ENCODE data around the gene PROX1.

PROX1 gene

DNA sequence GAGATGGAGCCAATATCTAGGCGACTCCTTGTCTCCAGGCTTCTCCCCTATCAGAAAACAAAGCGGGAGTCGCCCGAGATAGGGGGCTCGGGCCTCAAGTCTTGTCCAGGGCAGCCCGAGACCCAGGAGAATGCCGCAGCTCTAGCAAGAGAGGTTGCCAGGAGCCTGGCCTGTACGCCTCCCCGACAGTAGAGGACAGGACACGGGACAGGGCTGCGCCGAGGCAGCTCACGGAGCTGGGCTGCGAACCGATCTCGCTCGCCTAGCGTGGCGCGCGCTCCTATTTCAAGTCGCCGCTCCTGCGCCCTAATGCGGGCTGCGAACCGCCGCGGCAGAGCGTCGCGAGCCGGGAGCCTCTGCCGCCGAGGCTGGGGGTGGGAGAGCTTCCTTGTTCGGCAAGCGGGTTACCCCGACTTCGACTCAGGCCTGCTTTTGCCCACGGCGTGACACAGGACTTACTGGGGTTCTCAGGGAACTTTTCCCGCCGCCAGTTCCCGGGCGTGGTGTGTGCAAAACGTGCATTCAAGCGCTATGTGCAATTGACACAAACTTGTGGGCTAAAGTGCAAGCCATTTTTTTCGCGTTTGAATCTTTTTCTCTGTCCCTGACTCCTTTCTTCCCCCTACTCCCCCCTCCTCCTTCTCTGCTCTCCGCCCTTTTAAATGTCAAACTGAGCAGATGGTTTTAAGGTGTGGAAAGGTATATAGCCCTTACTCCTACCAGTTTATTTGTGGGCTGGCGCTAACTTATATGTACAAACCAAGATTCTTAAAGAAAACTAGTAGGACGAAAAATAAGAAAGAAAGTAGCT, 2.4 kb upstream of the PROX1 start:
- peaks cover 87% of the 10 kb centered on the region for H3K27me3 Mint-ChIP-seq
- H3K27ac Mint-ChIP-seq: no peak overlapping the region
- no peak overlapping the region for H3K4me3 Mint-ChIP-seq
- no peak for DNase-seq
- no peak for ATAC-seq
- peaks cover 2% of the 10 kb centered on the region for H3K36me3 Mint-ChIP-seq (ENCODE audit: low read depth)
- peaks cover 41% of the 10 kb centered on the region for H3K4me1 Mint-ChIP-seq
- H3K9me3 Mint-ChIP-seq: no peaks in the 10 kb centered on the region

DNA sequence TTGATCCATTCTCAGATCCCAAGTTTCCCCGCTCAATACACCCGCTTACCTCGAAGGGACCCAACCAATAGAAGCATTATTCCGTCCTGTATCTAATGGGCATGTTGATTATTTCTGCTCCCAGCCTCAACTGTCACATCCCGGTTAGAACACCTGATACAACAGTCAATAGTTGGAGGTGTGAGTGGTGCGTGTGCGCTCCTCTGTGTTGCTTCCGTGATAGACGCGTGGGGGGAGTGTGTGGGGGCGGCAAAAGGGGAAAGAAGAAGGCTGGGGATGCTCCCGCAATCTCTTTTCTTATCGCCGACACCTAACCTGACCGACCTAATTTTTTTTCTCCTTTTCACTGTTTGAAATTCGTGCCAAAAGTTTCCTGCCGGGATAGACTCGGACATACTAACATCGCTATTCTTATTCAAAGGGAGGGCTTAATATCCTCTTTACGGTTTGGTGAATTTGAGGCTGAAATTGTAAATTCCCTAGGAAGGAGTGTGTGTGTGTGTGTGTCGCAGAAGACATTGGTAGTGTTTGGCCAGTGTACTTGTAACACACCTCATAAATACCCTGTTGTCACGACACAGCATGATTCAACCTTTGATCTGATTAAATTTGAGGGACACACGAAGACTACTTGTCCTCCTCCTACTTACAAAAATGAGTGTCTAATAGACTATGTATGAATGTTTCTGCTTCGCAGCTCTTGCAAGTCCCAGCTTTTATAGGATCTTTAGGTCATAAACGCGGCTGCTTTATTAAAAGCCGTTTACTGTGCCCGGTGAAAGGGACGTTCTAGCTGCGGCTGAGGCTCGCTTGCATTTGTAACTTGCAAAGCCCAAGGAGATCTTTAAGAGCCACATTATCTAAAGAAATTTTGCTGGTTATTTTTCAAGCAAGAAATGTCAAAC, 1.5 kb upstream of the PROX1 start:
- H3K9me3 Mint-ChIP-seq: no peaks in the 10 kb centered on the region
- DNase-seq (no peak), ATAC-seq (no peak)
- no peak overlapping the region for H3K4me3 Mint-ChIP-seq
- peaks cover 38% of the 10 kb centered on the region for H3K4me1 Mint-ChIP-seq
- no peak overlapping the region for H3K27ac Mint-ChIP-seq
- peaks cover 2% of the 10 kb centered on the region for H3K36me3 Mint-ChIP-seq (ENCODE audit: low read depth)
- H3K27me3 Mint-ChIP-seq: peaks cover 87% of the 10 kb centered on the region

DNA sequence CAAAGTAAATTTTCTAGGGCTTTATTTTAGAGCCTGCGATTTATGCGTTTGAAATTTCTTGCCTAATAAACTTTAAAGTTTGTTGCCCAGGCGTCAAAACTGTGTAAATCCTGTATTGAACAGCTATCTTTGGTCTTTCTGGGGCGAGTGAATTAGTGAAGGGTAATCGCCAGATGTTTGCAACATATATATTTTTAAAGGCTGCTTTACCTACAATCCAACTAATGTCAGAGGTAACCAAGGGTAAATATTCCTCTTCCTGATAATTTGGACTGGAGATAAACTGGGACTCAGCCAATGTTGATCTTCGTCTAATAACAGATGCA, 885 bp upstream of the PROX1 start:
- H3K9me3 Mint-ChIP-seq: no peaks in the 10 kb centered on the region
- H3K36me3 Mint-ChIP-seq (ENCODE audit: low read depth): peaks cover 2% of the 10 kb centered on the region
- no peak for DNase-seq
- peaks cover 87% of the 10 kb centered on the region for H3K27me3 Mint-ChIP-seq
- peaks cover 38% of the 10 kb centered on the region for H3K4me1 Mint-ChIP-seq
- peak overlapping the region; percentile 79 for H3K4me3 Mint-ChIP-seq
- no peak for ATAC-seq
- no peak overlapping the region for H3K27ac Mint-ChIP-seq

DNA sequence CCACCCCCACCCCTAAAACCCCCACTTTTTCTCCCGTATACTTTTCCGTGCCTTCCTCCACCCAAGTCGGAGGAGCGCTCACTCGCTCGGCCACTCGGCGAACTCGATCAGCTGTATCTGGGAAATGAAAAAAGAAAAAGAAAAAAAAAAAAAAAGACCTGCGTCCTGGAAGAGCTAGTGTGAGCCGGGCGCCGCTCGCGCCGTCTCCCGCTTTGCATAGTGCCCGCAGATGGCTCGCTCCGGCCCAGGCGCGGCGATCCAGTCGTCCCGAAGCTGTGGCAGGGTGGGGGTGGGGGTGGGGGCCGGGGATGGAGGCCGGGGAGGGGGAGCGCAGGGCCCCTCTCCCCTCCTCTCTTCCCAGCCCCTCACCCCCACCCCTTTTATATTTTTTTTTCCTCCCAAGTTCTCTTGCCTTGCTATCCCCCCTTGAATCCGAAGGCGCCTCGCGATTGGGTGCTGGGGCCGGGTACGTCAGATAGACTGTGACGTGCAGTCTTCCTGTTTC, 299 bp upstream of the PROX1 start:
- DNase-seq (peak; percentile 39), ATAC-seq (peak; percentile 8)
- Mint-ChIP-seq H3K4me1 (peaks cover 34% of the 10 kb centered on the region), H3K36me3 (ENCODE audit: low read depth) (peaks cover 2% of the 10 kb centered on the region), H3K4me3 (peak overlapping the region; percentile 79), H3K27ac (no peak overlapping the region), H3K27me3 (peaks cover 85% of the 10 kb centered on the region), H3K9me3 (no peaks in the 10 kb centered on the region)

DNA sequence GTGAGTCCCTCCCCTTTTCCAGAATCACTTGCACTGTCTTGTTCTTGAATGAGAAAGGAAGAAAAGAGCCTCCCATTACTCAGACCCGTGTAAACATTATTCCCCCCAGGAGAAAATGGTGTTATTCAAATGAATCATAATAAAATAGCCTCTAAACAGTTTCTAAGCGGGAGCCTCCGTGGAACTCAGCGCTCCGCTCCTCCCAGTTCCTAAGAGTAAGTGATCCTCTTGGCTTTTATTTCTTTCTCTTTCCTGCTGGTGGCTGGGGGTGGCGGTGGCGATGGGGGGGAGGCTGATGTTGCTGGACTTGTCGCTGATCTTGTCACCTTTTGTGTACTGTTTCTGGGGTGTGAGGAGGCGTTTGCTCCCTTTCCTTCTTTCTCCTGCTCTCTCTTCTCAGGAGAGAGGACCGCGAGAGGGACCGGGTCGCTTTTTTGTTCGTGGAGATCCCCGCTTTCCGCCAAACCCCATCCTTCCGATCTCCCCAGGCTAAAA, 781 bp downstream of the PROX1 start:
- Mint-ChIP-seq H3K4me3 (peak overlapping the region; percentile 79), H3K4me1 (peaks cover 34% of the 10 kb centered on the region), H3K27me3 (peaks cover 84% of the 10 kb centered on the region), H3K27ac (no peak overlapping the region), H3K9me3 (no peaks in the 10 kb centered on the region), H3K36me3 (ENCODE audit: low read depth) (peaks cover 2% of the 10 kb centered on the region)
- DNase-seq (no peak), ATAC-seq (no peak)

DNA sequence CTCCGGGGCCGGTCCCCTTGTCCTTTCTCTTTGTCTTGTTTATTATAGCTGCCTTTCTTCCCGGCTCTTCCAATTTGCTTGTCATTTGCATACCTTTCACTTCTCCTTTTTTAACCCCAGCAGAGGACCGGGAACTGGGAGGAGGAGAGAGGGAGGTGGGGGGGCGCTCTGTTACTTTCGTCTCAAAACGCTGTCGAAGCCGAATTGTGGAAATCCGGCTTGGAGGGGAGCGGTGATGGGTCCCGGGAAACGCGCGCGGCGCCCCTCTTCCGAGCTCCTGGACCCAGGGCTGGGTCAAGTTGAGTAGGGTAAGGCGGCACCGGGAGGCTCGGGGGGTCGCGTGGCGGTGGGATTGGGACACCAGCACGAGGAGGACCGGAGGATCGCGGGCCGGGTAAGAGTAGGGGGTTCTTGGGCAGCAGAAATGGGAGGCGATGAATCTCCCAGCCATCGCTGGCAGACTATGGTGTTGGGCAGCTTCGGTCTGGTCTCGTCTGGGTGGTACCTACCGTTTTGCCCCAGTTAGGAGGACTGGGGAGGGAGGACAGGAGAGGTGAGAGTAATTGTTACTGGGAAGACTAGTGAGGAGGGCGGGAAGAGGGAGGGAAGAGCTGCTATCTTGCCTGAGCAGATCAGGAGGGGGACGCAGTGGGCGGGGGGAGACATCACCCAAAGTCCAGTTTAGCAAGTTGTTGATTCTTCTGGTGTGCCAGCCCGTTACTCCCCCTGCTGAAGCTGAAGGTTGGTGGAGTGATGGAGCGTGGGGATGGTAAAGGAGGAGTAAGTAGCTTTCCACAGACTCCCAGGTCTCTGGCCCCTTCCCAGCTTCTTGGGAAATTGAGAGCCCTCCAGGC, 1.5 kb downstream of the PROX1 start:
- Mint-ChIP-seq H3K27me3 (peaks cover 81% of the 10 kb centered on the region), H3K27ac (no peak overlapping the region), H3K9me3 (no peaks in the 10 kb centered on the region), H3K36me3 (ENCODE audit: low read depth) (no peaks in the 10 kb centered on the region), H3K4me1 (peaks cover 31% of the 10 kb centered on the region), H3K4me3 (peak overlapping the region; percentile 79)
- DNase-seq (no peak), ATAC-seq (no peak)

DNA sequence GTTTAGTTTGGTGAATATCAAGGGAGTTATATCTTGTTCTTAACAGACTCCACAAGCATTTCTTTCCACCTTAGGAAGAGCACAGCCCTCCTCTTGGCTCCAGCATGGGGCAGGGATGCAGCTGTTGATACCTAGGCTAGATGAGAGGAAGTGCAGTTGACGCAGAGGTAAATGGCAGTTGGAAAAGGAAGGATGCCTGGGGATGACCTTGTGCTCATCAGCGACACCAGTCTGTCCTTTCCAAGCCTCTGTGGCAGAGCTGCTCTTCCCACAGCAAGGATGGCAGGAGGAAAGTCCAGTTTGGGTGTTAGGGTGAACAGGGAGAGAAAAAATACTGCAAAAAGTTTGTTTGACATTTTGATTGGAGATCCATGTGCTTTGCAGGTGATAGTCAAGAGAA, 6.2 kb downstream of the PROX1 start:
- Mint-ChIP-seq H3K36me3 (ENCODE audit: low read depth) (no peaks in the 10 kb centered on the region), H3K27ac (no peak overlapping the region), H3K9me3 (no peaks in the 10 kb centered on the region), H3K4me1 (peaks cover 5% of the 10 kb centered on the region), H3K27me3 (peaks cover 50% of the 10 kb centered on the region), H3K4me3 (no peak overlapping the region)
- ATAC-seq: no peak
- DNase-seq: no peak

DNA sequence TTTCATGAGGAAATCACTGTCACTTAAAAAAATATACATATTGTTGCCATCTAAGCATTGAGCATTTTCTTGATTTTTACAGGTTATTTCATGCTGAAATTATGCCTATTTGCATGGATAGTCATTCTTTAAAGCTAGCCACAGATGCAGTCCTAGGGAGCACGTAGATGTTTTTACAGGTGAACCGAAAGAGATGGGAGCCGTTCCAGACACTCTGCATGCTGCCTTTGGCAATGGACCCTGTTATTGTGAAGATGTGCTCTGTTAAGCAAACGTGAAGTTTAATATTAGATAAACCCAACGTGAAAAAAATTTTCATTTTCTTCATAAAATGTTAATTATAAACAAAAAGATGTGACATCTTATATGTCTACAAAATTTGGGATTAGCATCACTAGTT, 7.1 kb downstream of the PROX1 start:
- Mint-ChIP-seq H3K27me3 (peaks cover 41% of the 10 kb centered on the region), H3K4me1 (no peaks in the 10 kb centered on the region), H3K4me3 (no peak overlapping the region), H3K27ac (no peak overlapping the region), H3K9me3 (no peaks in the 10 kb centered on the region), H3K36me3 (ENCODE audit: low read depth) (no peaks in the 10 kb centered on the region)
- no peak for DNase-seq
- no peak for ATAC-seq

DNA sequence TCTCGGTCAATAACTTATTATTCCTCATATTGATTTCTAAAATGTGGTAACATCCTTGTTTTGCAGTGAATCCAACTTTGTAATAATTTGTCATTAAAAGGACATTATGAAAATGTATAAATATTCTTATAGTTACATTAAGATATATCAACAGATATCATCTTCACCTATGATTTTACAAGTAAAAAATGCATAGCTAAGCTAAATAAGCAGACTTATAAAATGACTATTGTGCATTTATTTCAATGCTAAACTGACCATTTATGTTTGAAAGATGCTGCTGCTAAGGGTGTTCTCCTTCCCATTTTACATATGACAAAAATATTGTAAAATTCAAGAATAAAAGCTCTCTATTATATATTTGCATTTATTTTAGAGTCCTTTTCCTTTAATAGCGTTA, 7.8 kb downstream of the PROX1 start:
- no peak for ATAC-seq

DNA sequence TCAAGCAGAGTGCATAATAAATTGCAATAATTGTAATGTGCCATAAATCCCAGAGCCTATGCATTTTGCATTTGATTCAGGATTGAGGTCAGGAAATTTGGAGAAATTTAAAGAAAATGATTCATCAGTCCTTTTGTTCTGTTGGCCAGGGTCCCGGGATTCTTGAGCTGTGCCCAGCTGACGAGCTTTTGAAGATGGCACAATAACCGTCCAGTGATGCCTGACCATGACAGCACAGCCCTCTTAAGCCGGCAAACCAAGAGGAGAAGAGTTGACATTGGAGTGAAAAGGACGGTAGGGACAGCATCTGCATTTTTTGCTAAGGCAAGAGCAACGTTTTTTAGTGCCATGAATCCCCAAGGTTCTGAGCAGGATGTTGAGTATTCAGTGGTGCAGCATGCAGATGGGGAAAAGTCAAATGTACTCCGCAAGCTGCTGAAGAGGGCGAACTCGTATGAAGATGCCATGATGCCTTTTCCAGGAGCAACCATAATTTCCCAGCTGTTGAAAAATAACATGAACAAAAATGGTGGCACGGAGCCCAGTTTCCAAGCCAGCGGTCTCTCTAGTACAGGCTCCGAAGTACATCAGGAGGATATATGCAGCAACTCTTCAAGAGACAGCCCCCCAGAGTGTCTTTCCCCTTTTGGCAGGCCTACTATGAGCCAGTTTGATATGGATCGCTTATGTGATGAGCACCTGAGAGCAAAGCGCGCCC, 8.7 kb downstream of the PROX1 start:
- ATAC-seq: no peak
- H3K27me3 Mint-ChIP-seq: peaks cover 25% of the 10 kb centered on the region
- H3K4me1 Mint-ChIP-seq: no peaks in the 10 kb centered on the region
- DNase-seq: no peak
- no peaks in the 10 kb centered on the region for H3K9me3 Mint-ChIP-seq
- H3K36me3 Mint-ChIP-seq (ENCODE audit: low read depth): no peaks in the 10 kb centered on the region
- H3K27ac Mint-ChIP-seq: no peak overlapping the region
- H3K4me3 Mint-ChIP-seq: no peak overlapping the region

More for the DNA sequence above, 7.8 kb downstream of the PROX1 start:
- no peak for DNase-seq
- Mint-ChIP-seq H3K4me3 (no peak overlapping the region), H3K36me3 (ENCODE audit: low read depth) (no peaks in the 10 kb centered on the region), H3K9me3 (no peaks in the 10 kb centered on the region), H3K27ac (no peak overlapping the region), H3K27me3 (peaks cover 34% of the 10 kb centered on the region), H3K4me1 (no peaks in the 10 kb centered on the region)

DNA sequence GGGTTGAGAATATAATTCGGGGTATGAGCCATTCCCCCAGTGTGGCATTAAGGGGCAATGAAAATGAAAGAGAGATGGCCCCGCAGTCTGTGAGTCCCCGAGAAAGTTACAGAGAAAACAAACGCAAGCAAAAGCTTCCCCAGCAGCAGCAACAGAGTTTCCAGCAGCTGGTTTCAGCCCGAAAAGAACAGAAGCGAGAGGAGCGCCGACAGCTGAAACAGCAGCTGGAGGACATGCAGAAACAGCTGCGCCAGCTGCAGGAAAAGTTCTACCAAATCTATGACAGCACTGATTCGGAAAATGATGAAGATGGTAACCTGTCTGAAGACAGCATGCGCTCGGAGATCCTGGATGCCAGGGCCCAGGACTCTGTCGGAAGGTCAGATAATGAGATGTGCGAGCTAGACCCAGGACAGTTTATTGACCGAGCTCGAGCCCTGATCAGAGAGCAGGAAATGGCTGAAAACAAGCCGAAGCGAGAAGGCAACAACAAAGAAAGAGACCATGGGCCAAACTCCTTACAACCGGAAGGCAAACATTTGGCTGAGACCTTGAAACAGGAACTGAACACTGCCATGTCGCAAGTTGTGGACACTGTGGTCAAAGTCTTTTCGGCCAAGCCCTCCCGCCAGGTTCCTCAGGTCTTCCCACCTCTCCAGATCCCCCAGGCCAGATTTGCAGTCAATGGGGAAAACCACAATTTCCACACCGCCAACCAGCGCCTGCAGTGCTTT, 9.4 kb downstream of the PROX1 start:
- no peaks in the 10 kb centered on the region for H3K36me3 Mint-ChIP-seq (ENCODE audit: low read depth)
- no peak overlapping the region for H3K27ac Mint-ChIP-seq
- H3K4me3 Mint-ChIP-seq: no peak overlapping the region
- H3K4me1 Mint-ChIP-seq: no peaks in the 10 kb centered on the region
- DNase-seq: no peak
- H3K9me3 Mint-ChIP-seq: no peaks in the 10 kb centered on the region
- H3K27me3 Mint-ChIP-seq: peaks cover 22% of the 10 kb centered on the region
- ATAC-seq: no peak

DNA sequence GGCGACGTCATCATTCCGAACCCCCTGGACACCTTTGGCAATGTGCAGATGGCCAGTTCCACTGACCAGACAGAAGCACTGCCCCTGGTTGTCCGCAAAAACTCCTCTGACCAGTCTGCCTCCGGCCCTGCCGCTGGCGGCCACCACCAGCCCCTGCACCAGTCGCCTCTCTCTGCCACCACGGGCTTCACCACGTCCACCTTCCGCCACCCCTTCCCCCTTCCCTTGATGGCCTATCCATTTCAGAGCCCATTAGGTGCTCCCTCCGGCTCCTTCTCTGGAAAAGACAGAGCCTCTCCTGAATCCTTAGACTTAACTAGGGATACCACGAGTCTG, 10.0 kb downstream of the PROX1 start:
- Mint-ChIP-seq H3K27ac (no peak overlapping the region), H3K36me3 (ENCODE audit: low read depth) (no peaks in the 10 kb centered on the region), H3K9me3 (no peaks in the 10 kb centered on the region), H3K4me3 (no peak overlapping the region), H3K4me1 (no peaks in the 10 kb centered on the region), H3K27me3 (peaks cover 17% of the 10 kb centered on the region)
- DNase-seq (no peak), ATAC-seq (no peak)

DNA sequence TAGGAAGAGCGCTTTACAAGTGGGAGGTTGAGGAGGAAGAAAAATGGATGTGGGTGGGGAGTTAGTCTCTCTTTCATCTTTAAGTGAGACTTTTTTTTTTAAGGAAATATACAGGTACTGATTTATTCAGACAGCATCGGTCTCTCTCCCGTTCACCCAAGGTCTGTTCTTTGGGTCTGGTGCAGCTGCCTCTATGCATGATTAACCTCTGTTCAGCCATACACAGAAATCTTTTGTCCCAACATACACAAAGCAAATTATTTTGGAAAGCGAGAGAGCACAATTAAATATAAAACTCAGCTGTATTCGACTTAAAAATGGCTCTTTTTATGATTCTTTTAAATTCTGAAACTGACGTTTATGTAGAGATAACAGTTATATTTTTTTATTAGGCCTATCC, 11.0 kb downstream of the PROX1 start:
- no peaks in the 10 kb centered on the region for H3K36me3 Mint-ChIP-seq (ENCODE audit: low read depth)
- DNase-seq (no peak), ATAC-seq (no peak)
- no peak overlapping the region for H3K4me3 Mint-ChIP-seq
- H3K27ac Mint-ChIP-seq: no peak overlapping the region
- H3K27me3 Mint-ChIP-seq: peaks cover 15% of the 10 kb centered on the region
- H3K9me3 Mint-ChIP-seq: no peaks in the 10 kb centered on the region
- no peaks in the 10 kb centered on the region for H3K4me1 Mint-ChIP-seq
